DOHH2 (cell line): ENCODE data around the gene YIPF5.

ENCODE experiments used
- EZH2phosphoT487 ChIP-seq: fragments of 200-600 bp; sonication (generic); IDR thresholded peaks from 2 replicates; pipeline ENCODE4 v1.6.1; 2017; ENCODE audit warnings: borderline replicate concordance, mild to moderate bottlenecking, antibody characterized with exemption, low read length, moderate library complexity, mixed read lengths
- TF ChIP-seq, protein P1 (sequence below): fragments of 200-600 bp; sonication (generic); IDR thresholded peaks from one replicate; pipeline ENCODE4 v1.5.1; 2014; ENCODE audit warnings: antibody characterized with exemption, mild to moderate bottlenecking, low read depth, low read length; ENCODE audit not compliant: poor library complexity, severe bottlenecking

GRCh38 chr5:144156767-144157171, 13.7 kb downstream of the YIPF5 start:
- TF ChIP-seq, protein P1, sequence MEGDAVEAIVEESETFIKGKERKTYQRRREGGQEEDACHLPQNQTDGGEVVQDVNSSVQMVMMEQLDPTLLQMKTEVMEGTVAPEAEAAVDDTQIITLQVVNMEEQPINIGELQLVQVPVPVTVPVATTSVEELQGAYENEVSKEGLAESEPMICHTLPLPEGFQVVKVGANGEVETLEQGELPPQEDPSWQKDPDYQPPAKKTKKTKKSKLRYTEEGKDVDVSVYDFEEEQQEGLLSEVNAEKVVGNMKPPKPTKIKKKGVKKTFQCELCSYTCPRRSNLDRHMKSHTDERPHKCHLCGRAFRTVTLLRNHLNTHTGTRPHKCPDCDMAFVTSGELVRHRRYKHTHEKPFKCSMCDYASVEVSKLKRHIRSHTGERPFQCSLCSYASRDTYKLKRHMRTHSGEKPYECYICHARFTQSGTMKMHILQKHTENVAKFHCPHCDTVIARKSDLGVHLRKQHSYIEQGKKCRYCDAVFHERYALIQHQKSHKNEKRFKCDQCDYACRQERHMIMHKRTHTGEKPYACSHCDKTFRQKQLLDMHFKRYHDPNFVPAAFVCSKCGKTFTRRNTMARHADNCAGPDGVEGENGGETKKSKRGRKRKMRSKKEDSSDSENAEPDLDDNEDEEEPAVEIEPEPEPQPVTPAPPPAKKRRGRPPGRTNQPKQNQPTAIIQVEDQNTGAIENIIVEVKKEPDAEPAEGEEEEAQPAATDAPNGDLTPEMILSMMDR = no peak
- no peak for TF ChIP-seq EZH2phosphoT487
